PC-9 (cell line): Measurements from ENCODE around the gene DNAJC5.

Experiments used
- CTCF ChIP-seq: fragments of 200-600 bp; sonication (generic); conservative IDR thresholded peaks from 2 replicates; pipeline ENCODE4 v1.6.1; 2017; ENCODE audit warnings: mixed run types, antibody characterized with exemption, mild to moderate bottlenecking, moderate library complexity
- EZH2 ChIP-seq: fragments of 200-600 bp; sonication (generic); IDR thresholded peaks from 2 replicates; pipeline ENCODE4 v1.8.0; 2017; ENCODE audit warnings: antibody characterized with exemption, low read depth

- no peak for TF ChIP-seq CTCF
- no peak for TF ChIP-seq EZH2
Measured at GRCh38 chr20:63979229-63979556, 84.3 kb downstream of the DNAJC5 start.
